Hepatocyte (in vitro differentiated cells): ENCODE measurements around the gene STXBP1. TPM values are rescaled to one million over a fixed set of nuclear protein-coding genes. Genes with fewer than 3 reads are reported as not detected.

Source experiments
- DNase-seq: peaks from one replicate; pipeline ENCODE4 v3.0.0-alpha.2; 2016; ENCODE audit warnings: low spot score
- H2AFZ ChIP-seq: fragments of 200-600 bp; sonication (generic); 2 replicates; pipeline ENCODE4 v1.6.0; 2016; ENCODE audit warnings: antibody characterized with exemption, mild to moderate bottlenecking
- H3K27ac ChIP-seq: fragments of 200-600 bp; sonication (generic); 2 replicates; pipeline ENCODE4 v1.5.1; 2016; ENCODE audit warnings: mild to moderate bottlenecking
- H3K27me3 ChIP-seq: fragments of 200-600 bp; sonication (generic); 2 replicates; pipeline ENCODE4 v1.6.1; 2016
- H3K36me3 ChIP-seq: fragments of 200-600 bp; sonication (generic); replicated peaks from 2 replicates; pipeline ENCODE4 v1.5.1; 2016; ENCODE audit warnings: low read depth; ENCODE audit not compliant: insufficient read depth
- H3K4me1 ChIP-seq: fragments of 200-600 bp; sonication (generic); 2 replicates; pipeline ENCODE4 v1.5.1; 2016; ENCODE audit warnings: mild to moderate bottlenecking, moderate library complexity; ENCODE audit not compliant: insufficient read depth
- H3K4me2 ChIP-seq: fragments of 200-600 bp; sonication (generic); 2 replicates; pipeline ENCODE4 v1.6.0; 2016
- H3K4me3 ChIP-seq: fragments of 200-600 bp; sonication (generic); 2 replicates; pipeline ENCODE4 v1.5.1; 2016; ENCODE audit warnings: mild to moderate bottlenecking
- H3K79me2 ChIP-seq: fragments of 200-600 bp; sonication (generic); 2 replicates; pipeline ENCODE4 v1.6.0; 2017; ENCODE audit warnings: mild to moderate bottlenecking
- H3K9me2 ChIP-seq: fragments of 200-600 bp; sonication (generic); replicated peaks from 2 replicates; pipeline ENCODE4 v1.6.0; 2017; ENCODE audit warnings: mild to moderate bottlenecking; ENCODE audit not compliant: insufficient read depth
- H3K9me3 ChIP-seq: fragments of 200-600 bp; sonication (generic); 2 replicates; pipeline ENCODE4 v1.5.1; 2016; ENCODE audit warnings: low read depth, mild to moderate bottlenecking
- H4K20me1 ChIP-seq: fragments of 200-600 bp; sonication (generic); 2 replicates; pipeline ENCODE4 v1.6.0; 2016; ENCODE audit warnings: mild to moderate bottlenecking; ENCODE audit not compliant: insufficient read depth, poor library complexity, severe bottlenecking
- CTCF ChIP-seq: fragments of 200-600 bp; sonication (generic); IDR thresholded peaks from 2 replicates; pipeline ENCODE4 v1.5.1; 2016; ENCODE audit warnings: antibody characterized with exemption, mild to moderate bottlenecking; ENCODE audit not compliant: poor library complexity
- EZH2 ChIP-seq: fragments of 200-600 bp; sonication (generic); IDR thresholded peaks from 2 replicates; pipeline ENCODE4 v1.6.1; 2016; ENCODE audit warnings: antibody characterized with exemption, mild to moderate bottlenecking, borderline replicate concordance
- EZH2phosphoT487 ChIP-seq: fragments of 200-600 bp; sonication (generic); IDR thresholded peaks from one replicate; pipeline ENCODE4 v1.6.1; 2018; ENCODE audit warnings: antibody characterized with exemption, mild to moderate bottlenecking, low read depth, moderate library complexity; ENCODE audit not compliant: unreplicated experiment, severe bottlenecking
- WGBS: methylation state at CpG from one replicate; pipeline ENCODE4 v1.1.6; 2016; ENCODE audit warnings: low lambda C conversion rate; ENCODE audit errors: missing lambda C conversion rate; 5-methylcytosine and 5-hydroxymethylcytosine counted together
- polyA plus RNA-seq: library from polyadenylated mRNA; unstranded; fragments of >200 nt; fragmentation: Nextera tagmentation; extraction: Ambion mirVana; gene quantifications from 2 replicates; pipeline ENCODE4 v1.2.1, GENCODE V29; 2016
- total RNA-seq: library from RNA; depleted of rRNA; stranded (reverse); fragments of >200 nt; gene quantifications from 2 replicates; pipeline ENCODE4 v1.2.3, GENCODE V29; 2014

STXBP1 gene
- total and polyA plus RNA-seq, 2 experiments from 2014 or later = 22.6 to 27.6 TPM

- Histone ChIP-seq H3K27ac (peak overlapping the region; percentile 3), H3K9me3 (no peaks in the 10 kb centered on the region), H3K9me2 (no peaks in the 10 kb centered on the region), H3K4me3 (no peak overlapping the region), H3K36me3 (no peaks in the 10 kb centered on the region), H3K79me2 (no peaks in the 10 kb centered on the region), H3K27me3 (no peaks in the 10 kb centered on the region), H4K20me1 (no peaks in the 10 kb centered on the region), H3K4me1 (no peaks in the 10 kb centered on the region), H2AFZ (no peak overlapping the region), H3K4me2 (no peak overlapping the region)
- 52% methylated on average over 6 of the region's 6 CpGs for WGBS
- no peak for DNase-seq
- TF ChIP-seq CTCF (no peak), EZH2 (no peak), EZH2phosphoT487 (no peak)
Observed at GRCh38 chr9:127686461-127687393, 74.7 kb downstream of the STXBP1 start.

GRCh38 chr9:127689329-127690000 lies 77.4 kb downstream of the STXBP1 start:
- 92% methylated on average over 13 of the region's 13 CpGs for WGBS
- no peak overlapping the region for H2AFZ ChIP-seq
- no peak overlapping the region for H3K27ac ChIP-seq
- no peak for DNase-seq
- no peaks in the 10 kb centered on the region for H3K4me1 ChIP-seq
- H3K79me2 ChIP-seq = no peaks in the 10 kb centered on the region
- no peaks in the 10 kb centered on the region for H3K27me3 ChIP-seq
- H3K4me3 ChIP-seq = no peak overlapping the region
- TF ChIP-seq EZH2phosphoT487 (no peak), CTCF (no peak), EZH2 (no peak)
- no peaks in the 10 kb centered on the region for H3K36me3 ChIP-seq
- no peaks in the 10 kb centered on the region for H3K9me2 ChIP-seq
- H3K9me3 ChIP-seq = no peaks in the 10 kb centered on the region
- H3K4me2 ChIP-seq = no peak overlapping the region
- no peaks in the 10 kb centered on the region for H4K20me1 ChIP-seq

- no peak for DNase-seq
- TF ChIP-seq EZH2 (no peak), CTCF (no peak), EZH2phosphoT487 (no peak)
- H3K79me2 ChIP-seq = no peaks in the 10 kb centered on the region
- H3K9me3 ChIP-seq = no peaks in the 10 kb centered on the region
- WGBS = 98% methylated on average over 10 of the region's 10 CpGs
- H3K27me3 ChIP-seq = no peaks in the 10 kb centered on the region
- H3K9me2 ChIP-seq = no peaks in the 10 kb centered on the region
- no peaks in the 10 kb centered on the region for H4K20me1 ChIP-seq
- no peak overlapping the region for H3K4me3 ChIP-seq
- H3K4me2 ChIP-seq = no peak overlapping the region
- no peaks in the 10 kb centered on the region for H3K4me1 ChIP-seq
- no peak overlapping the region for H3K27ac ChIP-seq
- no peak overlapping the region for H2AFZ ChIP-seq
- H3K36me3 ChIP-seq = no peaks in the 10 kb centered on the region
Observed at GRCh38 chr9:127690735-127691134, 78.7 kb downstream of the STXBP1 start.
